Tibial nerve (tissue), 4 donors: ENCODE data around the gene RNF213.

Experiments
- EP300 ChIP-seq, 2 donors: sonication (generic); formaldehyde crosslinking; IDR thresholded peaks; one replicate each; pipeline ENCODE4 v1.6.1; 2017; ENCODE audit warnings: antibody characterized with exemption in 2 of 2, mild to moderate bottlenecking in 1 of 2
- POLR2A ChIP-seq, 2 donors: fragments of 450-650 bp; IDR thresholded peaks; one replicate each; pipeline ENCODE4 v1.6.1; 2017; ENCODE audit warnings: antibody characterized with exemption in 2 of 2, mild to moderate bottlenecking in 2 of 2, moderate library complexity in 2 of 2
- TF ChIP-seq, protein P1 (sequence below), 5 experiments: fragments of 200-600 bp in 3 of 5; fragments of 450-650 bp in 2 of 5; sonication (generic) in 3 of 5; IDR thresholded peaks; one replicate each; pipeline ENCODE4 v1.5.1; 2016 to 2019; ENCODE audit warnings: antibody characterized with exemption in 5 of 5, mild to moderate bottlenecking in 3 of 5, moderate library complexity in 2 of 5

DNA sequence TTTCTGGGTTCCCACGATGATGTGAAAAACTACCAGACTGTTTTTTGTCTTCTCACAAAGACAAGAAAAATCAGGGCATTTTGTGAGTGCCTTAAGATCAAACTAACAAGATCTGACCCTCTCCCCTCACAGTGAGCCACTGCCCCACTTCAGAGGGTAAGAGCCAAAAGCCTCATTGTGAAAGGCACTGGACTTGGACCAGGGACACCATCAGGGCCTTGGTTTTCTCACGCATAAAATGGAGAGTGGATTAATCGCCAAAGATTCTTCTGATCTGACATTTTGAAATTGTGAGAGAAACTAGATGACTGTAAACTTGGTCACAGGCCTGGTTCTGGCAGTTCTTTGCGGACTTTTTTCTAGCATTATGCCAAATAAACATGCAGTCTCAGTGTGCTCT lies 133.3 kb downstream of the RNF213 start:
- TF ChIP-seq, protein P1, sequence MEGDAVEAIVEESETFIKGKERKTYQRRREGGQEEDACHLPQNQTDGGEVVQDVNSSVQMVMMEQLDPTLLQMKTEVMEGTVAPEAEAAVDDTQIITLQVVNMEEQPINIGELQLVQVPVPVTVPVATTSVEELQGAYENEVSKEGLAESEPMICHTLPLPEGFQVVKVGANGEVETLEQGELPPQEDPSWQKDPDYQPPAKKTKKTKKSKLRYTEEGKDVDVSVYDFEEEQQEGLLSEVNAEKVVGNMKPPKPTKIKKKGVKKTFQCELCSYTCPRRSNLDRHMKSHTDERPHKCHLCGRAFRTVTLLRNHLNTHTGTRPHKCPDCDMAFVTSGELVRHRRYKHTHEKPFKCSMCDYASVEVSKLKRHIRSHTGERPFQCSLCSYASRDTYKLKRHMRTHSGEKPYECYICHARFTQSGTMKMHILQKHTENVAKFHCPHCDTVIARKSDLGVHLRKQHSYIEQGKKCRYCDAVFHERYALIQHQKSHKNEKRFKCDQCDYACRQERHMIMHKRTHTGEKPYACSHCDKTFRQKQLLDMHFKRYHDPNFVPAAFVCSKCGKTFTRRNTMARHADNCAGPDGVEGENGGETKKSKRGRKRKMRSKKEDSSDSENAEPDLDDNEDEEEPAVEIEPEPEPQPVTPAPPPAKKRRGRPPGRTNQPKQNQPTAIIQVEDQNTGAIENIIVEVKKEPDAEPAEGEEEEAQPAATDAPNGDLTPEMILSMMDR (IDR thresholded peaks at IDR 0.05) = no peak
- TF ChIP-seq POLR2A (IDR thresholded peaks at IDR 0.05) (no peak), EP300 (IDR thresholded peaks at IDR 0.05) (no peak)
